Prostate gland (tissue), 2 donors: ENCODE data around the gene HECW1.

Experiments used
- POLR2A ChIP-seq: fragments of 450-650 bp; IDR thresholded peaks from one replicate; pipeline ENCODE4 v1.6.1; 2016; ENCODE audit warnings: antibody characterized with exemption, mild to moderate bottlenecking
- POLR2AphosphoS5 ChIP-seq: sonication (generic); formaldehyde crosslinking; IDR thresholded peaks from one replicate; pipeline ENCODE4 v1.6.1; 2017; ENCODE audit warnings: antibody characterized with exemption
- TF ChIP-seq, protein P1 (sequence below), 4 experiments: fragments of 200-600 bp in 2 of 4; fragments of 450-650 bp in 2 of 4; sonication (generic) in 2 of 4; IDR thresholded peaks; 1 replicate in 3 of 4; 2 replicates in 1 of 4; pipeline ENCODE4 v1.5.1; 2016 to 2019; ENCODE audit warnings: antibody characterized with exemption in 4 of 4, mild to moderate bottlenecking in 2 of 4, moderate library complexity in 2 of 4

DNA sequence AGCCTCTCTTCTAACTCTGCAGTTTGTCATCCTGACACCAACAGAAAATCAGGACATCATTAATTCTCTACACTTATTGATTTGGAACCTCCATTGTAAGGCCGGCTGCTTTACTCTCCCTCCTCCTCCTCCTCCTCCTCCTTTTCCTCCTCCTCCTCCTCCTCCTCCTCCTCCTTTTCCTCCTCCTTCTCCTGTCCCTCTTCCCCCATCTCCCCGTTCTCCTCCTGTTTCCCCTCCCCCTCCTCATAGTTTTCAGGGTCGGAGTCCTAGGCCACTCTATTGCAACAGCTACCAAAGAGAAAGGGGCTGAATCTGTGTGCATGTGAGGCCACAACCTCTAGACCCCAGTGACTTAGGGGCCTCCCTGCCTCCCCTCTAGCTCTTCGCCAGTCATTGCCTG is 136.1 kb downstream of the HECW1 start:
- TF ChIP-seq, protein P1, sequence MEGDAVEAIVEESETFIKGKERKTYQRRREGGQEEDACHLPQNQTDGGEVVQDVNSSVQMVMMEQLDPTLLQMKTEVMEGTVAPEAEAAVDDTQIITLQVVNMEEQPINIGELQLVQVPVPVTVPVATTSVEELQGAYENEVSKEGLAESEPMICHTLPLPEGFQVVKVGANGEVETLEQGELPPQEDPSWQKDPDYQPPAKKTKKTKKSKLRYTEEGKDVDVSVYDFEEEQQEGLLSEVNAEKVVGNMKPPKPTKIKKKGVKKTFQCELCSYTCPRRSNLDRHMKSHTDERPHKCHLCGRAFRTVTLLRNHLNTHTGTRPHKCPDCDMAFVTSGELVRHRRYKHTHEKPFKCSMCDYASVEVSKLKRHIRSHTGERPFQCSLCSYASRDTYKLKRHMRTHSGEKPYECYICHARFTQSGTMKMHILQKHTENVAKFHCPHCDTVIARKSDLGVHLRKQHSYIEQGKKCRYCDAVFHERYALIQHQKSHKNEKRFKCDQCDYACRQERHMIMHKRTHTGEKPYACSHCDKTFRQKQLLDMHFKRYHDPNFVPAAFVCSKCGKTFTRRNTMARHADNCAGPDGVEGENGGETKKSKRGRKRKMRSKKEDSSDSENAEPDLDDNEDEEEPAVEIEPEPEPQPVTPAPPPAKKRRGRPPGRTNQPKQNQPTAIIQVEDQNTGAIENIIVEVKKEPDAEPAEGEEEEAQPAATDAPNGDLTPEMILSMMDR (IDR thresholded peaks at IDR 0.05) = no peak
- TF ChIP-seq POLR2A (no peak), POLR2AphosphoS5 (no peak)
